ENCODE data around the gene B3GALT4. TPM values are rescaled to one million over a fixed set of nuclear protein-coding genes. Genes with fewer than 3 reads are reported as not detected.

B3GALT4 gene
- total and polyA plus RNA-seq, 2 of the 13 experiments (the other 11 are each of a cell fraction or from before 2014, with no cell fraction given), result 0.04 to 0.27 TPM

DNA sequence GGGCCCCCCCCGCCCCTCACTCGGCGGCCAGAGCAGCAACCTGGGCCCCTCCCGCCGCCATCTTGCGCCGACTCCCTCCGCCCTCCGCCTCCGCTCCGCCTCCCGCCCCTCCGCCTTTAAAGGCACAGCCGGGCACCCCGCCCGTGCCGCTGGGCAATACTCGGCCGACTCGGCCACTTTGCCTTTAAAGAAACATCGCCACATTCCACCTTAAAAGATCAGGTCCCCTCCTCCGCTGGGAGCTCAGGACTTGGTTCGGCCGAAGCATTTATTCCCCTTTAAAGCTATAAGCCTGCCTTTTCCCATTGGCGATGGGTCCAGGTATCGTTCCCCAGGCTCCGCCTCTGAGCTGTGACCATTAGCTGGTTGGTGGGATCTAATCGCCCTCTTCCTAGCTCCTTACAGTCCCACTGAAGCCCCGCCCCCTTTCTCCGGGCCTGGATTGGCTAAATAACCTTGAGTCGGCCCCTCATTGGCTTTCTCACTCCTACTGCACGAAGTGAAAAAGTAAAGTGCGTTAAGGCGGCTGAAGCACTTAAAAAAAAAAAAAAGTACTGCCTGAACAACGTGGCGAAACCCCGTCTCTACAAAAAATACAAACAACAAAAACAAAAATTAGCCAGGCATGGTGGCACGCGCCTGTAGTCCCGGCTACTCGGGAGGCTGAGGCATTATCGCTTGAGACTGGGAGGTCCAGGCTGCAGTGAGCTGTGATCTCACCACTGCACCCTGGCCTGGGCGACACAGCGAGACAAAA is 40.9 kb downstream of the B3GALT4 start, which contains the start of gene ZBTB22 (continued):
- TF ChIP-seq CTCF (CRISPR knock-in tag; IDR thresholded peaks at IDR 0.05), result no peak
- TF ChIP-seq NBN (conservative IDR thresholded peaks at IDR 0.05), result 0 out of 2 replicates have a peak, but pooled peaks have one; percentile 27
- 0 out of 2 replicates have a peak, but pooled peaks have one; percentile 14 for TF ChIP-seq ZNF292 (CRISPR knock-in tag; IDR thresholded peaks at IDR 0.05; ENCODE audit: borderline replicate concordance, low read depth)
- peak; percentile 55 for TF ChIP-seq KLF6 (CRISPR knock-in tag; IDR thresholded peaks at IDR 0.05)
- TF ChIP-seq, protein P1, sequence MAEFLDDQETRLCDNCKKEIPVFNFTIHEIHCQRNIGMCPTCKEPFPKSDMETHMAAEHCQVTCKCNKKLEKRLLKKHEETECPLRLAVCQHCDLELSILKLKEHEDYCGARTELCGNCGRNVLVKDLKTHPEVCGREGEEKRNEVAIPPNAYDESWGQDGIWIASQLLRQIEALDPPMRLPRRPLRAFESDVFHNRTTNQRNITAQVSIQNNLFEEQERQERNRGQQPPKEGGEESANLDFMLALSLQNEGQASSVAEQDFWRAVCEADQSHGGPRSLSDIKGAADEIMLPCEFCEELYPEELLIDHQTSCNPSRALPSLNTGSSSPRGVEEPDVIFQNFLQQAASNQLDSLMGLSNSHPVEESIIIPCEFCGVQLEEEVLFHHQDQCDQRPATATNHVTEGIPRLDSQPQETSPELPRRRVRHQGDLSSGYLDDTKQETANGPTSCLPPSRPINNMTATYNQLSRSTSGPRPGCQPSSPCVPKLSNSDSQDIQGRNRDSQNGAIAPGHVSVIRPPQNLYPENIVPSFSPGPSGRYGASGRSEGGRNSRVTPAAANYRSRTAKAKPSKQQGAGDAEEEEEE (CRISPR knock-in tag; IDR thresholded peaks at IDR 0.05; ENCODE audit: borderline replicate concordance), result no peak
- 0 out of 2 replicates have a peak, but pooled peaks have one; percentile 12 for TF ChIP-seq FOXK1 (CRISPR knock-in tag; IDR thresholded peaks at IDR 0.05; ENCODE audit: borderline replicate concordance, low read depth)
- no peak for TF ChIP-seq MZF1 (CRISPR knock-in tag; IDR thresholded peaks at IDR 0.05; ENCODE audit: borderline replicate concordance)
- TF ChIP-seq ZNF44 (CRISPR knock-in tag; IDR thresholded peaks at IDR 0.05), result 0 out of 2 replicates have a peak, but pooled peaks have one; percentile 38
- peak; percentile 19; the same call in 1 of the 2 replicates for TF ChIP-seq ZNF609 (CRISPR knock-in tag; IDR thresholded peaks at IDR 0.05; ENCODE audit: borderline replicate concordance)
- 0 out of 2 replicates have a peak, but pooled peaks have one; percentile 38 for TF ChIP-seq ZBTB8A (CRISPR knock-in tag; IDR thresholded peaks at IDR 0.05; ENCODE audit: borderline replicate concordance, low read depth)
- TF ChIP-seq GATAD1 (CRISPR knock-in tag; IDR thresholded peaks at IDR 0.05), result peak; percentile 40; the same call in 1 of the 2 replicates
- TF ChIP-seq AHR (CRISPR knock-in tag; IDR thresholded peaks at IDR 0.05), result 0 out of 2 replicates have a peak, but pooled peaks have one; percentile 18
- TF ChIP-seq RFX5 (IDR thresholded peaks at IDR 0.05; ENCODE audit: low read depth, low read length), result peak; percentile 70
- 0 out of 2 replicates have a peak, but pooled peaks have one; percentile 20 for TF ChIP-seq HOXD1 (CRISPR knock-in tag; IDR thresholded peaks at IDR 0.05)
- TF ChIP-seq SP2 (CRISPR knock-in tag; IDR thresholded peaks at IDR 0.05), result peak; percentile 63
